Measurements from ENCODE around the gene NOX3.
"Not testable (repeated sequence)": the region's sequence is repeated elsewhere in the genome, so short reads cannot be mapped to it uniquely, and the experiment has no call there.

Gene NOX3, protein sequence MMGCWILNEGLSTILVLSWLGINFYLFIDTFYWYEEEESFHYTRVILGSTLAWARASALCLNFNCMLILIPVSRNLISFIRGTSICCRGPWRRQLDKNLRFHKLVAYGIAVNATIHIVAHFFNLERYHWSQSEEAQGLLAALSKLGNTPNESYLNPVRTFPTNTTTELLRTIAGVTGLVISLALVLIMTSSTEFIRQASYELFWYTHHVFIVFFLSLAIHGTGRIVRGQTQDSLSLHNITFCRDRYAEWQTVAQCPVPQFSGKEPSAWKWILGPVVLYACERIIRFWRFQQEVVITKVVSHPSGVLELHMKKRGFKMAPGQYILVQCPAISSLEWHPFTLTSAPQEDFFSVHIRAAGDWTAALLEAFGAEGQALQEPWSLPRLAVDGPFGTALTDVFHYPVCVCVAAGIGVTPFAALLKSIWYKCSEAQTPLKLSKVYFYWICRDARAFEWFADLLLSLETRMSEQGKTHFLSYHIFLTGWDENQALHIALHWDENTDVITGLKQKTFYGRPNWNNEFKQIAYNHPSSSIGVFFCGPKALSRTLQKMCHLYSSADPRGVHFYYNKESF

GRCh38 chr6:155455766-155456165 lies at the start of gene NOX3:
NOX3 (minus strand) TSS chr6:155455839; CDS start chr6:155455800, 39 bp downstream.
- no peak for DNase-seq

DNA sequence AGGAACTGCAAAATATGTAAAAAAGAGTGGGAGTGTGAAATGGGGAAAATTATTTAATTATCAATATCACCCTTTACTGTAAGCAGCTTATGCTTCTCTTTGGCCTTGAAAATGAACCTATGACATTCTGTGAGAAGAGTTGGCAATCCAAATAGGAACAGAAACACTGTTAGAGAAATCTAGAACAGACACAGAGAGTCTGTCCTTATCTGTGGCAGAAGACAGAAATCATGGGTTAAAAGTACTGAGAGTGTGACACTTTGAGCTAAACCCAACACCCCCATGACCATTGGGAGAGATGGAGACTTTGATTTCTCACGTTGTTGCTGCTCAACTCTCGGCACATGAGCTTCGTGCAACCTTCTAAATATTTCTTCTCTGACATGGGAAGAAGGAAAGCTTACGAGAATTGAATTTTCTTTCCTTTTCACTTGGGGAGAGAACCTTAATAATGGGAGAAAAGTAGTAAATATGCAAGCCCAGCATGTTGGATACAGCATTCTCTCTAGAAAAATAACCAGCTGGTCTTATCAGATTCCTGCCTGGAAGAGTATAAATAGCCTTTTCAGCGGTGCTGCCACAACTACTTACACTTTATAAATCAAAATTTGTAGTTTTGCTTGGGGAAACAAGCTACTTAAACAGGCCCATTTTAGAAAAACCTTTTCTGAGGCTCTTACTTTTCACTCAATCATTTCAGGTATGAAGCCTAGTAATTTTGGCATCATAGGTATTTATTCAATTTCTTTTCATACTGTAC lies 49.4 kb upstream of the NOX3 start:
- DNase-seq: no peak

DNA sequence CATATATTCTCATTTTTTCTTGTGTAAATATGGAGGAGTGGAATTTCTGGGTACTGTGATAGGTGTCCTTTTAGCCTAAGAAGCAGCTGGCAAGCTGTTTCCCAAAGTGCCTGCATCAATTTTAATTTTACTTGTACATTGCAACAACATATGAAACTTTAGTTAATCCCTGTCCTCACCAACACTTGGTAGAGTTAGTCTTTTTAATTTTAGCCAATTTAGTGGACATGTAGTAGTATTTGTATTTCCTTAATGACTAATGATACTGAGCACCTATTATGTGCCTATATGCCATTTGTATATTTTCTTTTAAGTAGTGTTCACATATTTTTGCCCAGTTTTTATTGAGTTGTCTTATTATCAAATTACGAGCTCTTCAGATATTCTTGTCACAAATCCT lies 46.8 kb upstream of the NOX3 start:
- no peak for DNase-seq

GRCh38 chr6:155499574-155499973 lies 43.9 kb upstream of the NOX3 start:
- DNase-seq: no peak

GRCh38 chr6:155498370-155498769 lies 42.7 kb upstream of the NOX3 start:
- DNase-seq: no peak

DNA sequence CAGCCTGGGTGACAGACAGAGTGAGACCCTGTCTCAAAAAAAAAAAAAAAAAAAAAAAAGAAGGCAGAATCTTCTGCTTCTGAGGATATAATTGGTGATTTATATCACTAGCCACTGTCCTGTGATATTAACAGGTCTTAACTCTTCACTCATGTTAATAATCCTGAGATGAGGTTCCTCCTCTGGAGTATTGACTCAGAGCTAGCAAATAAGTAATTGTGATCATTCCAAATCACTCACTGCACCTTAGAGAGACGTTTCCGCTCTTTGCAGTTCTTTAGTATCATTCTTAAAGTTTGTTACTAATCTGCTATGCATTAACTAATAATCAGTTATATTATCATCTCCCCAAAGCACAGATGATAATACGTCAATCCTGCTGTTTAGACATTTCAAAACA lies 41.6 kb upstream of the NOX3 start:
- no peak for DNase-seq

DNA sequence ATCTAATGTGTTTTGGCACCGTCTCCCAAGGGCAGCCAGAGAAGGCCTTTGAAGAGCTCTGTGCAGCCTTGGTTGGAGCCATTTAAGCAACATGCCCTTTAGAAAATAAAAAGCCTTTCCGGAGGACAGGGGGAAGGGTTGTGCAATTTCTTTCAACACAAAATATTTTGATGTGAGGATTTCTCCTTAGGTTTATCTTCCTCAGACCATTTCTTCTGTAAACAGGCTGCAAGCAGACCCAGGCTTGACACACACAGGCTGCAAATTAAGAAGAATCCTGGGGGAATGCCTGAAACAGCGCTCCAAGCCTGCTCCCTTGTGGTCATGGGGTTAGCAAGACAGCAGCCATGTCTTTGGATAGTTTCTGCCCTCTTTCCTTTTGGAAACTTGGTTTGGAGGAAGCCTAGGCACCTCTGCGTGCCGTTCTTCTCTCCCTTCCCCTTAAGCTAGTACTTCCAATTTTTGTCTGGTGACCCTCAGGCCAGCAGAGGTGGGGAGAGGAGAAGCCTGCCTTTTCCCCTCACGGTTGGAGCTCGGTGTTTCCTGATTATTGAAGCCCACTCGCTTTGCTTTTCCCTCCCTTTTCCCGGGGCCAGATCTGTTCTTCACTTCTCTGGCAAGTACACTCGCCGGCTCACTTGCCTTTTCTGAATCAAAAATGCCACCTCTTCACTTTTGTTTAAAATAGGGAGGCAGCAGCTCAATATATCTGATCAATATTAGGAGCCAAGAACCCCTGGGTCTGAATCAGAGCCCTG lies 39.6 kb upstream of the NOX3 start:
- DNase-seq: no peak

DNA sequence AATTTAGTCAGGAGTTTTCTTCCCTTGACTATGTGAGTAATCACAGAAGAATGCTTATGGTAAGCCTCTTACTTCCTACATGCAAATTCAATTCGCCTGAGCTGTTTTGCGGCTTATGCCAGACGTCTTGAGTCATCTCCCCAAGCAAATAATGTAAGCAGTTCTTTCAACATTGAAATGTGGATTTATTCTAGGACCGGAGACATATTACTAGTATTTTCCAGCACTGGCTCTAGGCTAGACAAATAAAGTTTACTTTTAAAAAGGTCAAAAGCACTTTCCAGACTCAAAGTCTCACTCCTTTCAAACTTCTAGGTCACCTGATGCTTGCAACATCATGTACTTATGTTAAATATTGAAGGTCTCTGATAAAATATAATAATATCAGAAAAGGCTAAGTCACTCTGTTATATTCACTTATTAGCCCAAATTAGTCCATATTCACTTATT lies 38.1 kb upstream of the NOX3 start:
- DNase-seq: peak in 1 of 2 experiments; percentile 23

DNA sequence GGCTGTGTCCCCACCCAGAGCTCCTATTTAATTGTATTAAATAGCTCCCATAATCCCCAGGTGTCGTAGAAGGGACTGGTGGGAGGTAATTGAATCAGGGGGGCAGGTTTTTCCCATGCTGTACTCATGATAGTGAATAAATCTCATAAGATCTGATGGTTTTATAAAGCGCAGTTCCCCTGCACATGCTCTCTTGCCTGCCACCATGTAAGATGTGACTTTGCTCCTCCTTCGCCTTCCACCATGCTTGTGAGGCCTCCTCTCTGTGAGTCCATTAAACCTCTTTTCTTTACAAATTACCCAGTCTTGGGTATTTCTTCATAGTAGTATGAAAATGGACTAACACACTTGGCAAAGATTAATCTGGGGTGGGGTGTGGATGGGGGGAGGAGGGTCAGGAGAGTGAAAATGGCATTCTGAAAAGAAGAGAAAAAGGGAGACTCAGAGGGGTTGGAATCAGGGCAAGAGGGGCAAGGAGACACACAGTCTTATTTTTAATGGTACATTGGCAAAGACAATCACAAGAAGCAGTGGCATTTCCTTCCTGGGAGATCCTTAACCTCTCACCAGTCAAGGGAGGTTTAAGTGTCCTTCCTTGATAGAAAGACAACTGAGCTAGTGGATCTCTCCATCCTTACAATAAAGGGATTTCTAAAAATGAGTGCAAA lies 37.5 kb upstream of the NOX3 start:
- DNase-seq: no peak

- DNase-seq: no peak
These were observed 36.6 kb upstream of the NOX3 start for GRCh38 chr6:155492061-155492735.

- DNase-seq: no peak
These were observed 35.8 kb upstream of the NOX3 start for GRCh38 chr6:155491421-155491820.

DNA sequence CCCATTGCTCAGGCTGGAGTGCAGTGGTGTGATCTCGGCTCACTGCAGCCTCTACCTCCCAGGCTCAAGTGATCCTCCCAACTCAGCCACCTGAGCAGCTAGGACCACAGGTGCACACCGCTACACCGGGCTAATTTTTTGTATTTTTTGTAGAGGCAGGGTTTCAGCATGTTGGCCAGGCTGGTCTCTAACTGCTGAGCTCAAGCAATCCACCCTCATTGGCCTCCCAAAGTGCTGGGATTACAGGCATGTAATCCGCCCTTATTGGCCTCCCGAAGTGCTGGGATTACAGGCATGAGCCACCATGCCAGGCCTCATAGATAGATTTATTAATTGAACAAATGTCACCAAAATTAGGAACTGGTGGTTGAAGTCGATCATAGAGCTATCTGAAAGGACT lies 32.6 kb upstream of the NOX3 start:
- DNase-seq: not testable (repeated sequence)

GRCh38 chr6:155487371-155488130 lies 31.9 kb upstream of the NOX3 start:
- no peak for DNase-seq

GRCh38 chr6:155486721-155487294 lies 31.2 kb upstream of the NOX3 start:
- no peak for DNase-seq

DNA sequence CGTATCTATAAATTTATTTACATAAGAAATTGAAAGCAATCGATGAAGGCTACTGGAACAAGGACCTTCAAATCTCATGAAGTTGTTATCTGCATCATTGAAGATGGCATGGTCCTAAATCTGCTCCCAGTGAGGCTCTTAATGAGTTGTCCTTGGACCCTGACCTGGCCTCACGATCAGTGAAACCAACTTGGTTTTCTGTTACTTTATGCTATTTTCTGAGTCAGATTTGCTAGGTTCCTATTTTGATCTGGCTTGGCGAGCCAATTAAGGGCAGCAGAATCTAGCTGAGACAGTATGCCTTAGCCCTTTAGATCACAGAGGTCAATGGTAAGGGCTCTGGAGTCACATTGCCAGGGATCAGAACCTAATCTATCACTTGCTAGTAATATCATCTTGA lies 30.1 kb upstream of the NOX3 start:
- DNase-seq: no peak

GRCh38 chr6:155483858-155484257 lies 28.2 kb upstream of the NOX3 start:
- no peak for DNase-seq

DNA sequence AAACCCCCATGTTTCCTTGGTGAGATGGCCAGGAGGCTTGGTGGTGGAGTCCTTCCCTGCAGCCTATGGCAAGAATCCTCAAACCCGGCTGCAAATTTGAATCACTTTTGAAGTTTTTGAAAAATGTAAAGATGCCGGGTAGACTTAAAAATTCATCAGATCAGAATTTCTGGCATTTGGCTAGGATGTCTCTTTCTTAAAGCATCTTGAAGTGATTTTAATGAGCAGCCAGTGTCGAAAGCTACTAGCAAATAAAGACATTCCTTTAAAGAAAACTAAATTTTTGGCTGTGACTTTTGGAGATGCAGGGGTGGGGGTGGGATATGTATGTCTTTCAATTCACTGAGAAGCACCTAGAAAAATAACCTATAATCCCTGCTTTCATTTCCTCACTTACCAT lies 25.6 kb upstream of the NOX3 start:
- DNase-seq: no peak

GRCh38 chr6:155473741-155474140 lies 18.1 kb upstream of the NOX3 start:
- no peak for DNase-seq

DNA sequence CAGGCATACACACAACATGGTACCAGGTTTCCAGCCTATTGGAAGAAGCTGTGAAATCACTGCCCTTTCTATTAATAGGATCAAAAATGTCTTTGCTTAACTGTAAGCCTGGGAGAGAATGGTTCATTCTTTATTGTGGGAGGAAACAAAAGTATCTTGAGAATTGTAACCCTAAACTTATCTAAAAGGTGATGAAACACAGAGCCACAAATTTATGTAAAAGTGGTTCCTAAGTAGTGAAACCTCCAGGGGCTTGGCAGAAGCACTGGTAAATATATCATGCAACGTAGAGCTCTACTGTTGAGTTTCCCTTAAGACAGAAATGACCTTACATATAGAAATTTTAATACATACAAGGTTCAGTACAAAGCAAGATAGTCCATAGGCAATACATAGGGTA lies 17.2 kb upstream of the NOX3 start:
- DNase-seq: no peak

GRCh38 chr6:155470979-155471616 lies 15.5 kb upstream of the NOX3 start:
- DNase-seq: not testable (repeated sequence)
